ENCODE results near the gene MARCHF4.
A peak's percentile ranks its signal among the peaks of the same experiment; 100 is the strongest.

Gene MARCHF4

DNA sequence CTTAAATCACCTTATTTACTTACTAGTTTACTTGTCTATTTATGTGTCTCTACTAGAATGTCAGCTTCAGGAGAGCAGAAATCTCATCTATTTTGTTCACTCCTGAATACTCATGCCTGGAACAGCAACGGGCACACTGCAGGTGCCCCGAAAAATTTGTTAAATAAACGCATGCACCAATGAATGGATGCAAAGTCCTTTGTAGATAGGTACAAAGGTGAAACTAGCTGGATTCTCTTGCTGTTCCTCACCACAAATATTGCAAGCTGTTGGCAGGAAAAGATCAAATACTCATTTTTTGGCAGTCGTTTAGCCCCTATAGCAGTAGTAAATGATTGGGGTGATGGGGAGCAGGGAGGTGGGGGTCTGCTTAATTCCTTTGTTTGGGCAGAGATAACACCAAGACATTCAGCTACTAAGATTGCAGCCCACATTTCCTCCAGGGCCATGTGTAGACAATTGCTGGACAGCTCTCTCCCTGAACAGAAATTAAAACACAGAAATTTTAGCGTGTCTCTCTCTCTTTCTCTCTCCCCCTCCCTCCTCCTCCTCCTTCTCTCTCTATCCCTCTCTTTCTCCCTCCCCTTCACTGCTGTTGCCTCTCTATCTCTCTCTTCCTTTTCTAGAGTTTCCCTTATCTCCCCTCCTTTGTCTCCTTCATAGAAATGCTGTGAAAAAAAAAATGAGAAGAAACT, 5.4 kb downstream of the MARCHF4 start:
- no peak overlapping the region for H3K4me3 ChIP-seq (ENCODE audit: control insufficient read depth, low read depth, low read length)
- TF ChIP-seq, protein P1, sequence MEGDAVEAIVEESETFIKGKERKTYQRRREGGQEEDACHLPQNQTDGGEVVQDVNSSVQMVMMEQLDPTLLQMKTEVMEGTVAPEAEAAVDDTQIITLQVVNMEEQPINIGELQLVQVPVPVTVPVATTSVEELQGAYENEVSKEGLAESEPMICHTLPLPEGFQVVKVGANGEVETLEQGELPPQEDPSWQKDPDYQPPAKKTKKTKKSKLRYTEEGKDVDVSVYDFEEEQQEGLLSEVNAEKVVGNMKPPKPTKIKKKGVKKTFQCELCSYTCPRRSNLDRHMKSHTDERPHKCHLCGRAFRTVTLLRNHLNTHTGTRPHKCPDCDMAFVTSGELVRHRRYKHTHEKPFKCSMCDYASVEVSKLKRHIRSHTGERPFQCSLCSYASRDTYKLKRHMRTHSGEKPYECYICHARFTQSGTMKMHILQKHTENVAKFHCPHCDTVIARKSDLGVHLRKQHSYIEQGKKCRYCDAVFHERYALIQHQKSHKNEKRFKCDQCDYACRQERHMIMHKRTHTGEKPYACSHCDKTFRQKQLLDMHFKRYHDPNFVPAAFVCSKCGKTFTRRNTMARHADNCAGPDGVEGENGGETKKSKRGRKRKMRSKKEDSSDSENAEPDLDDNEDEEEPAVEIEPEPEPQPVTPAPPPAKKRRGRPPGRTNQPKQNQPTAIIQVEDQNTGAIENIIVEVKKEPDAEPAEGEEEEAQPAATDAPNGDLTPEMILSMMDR (conservative IDR thresholded peaks at IDR 0.05; ENCODE audit: control insufficient read depth, insufficient read depth, low read depth, low read length): no peak
- DNase-seq (ENCODE audit: low read depth): no peak

DNA sequence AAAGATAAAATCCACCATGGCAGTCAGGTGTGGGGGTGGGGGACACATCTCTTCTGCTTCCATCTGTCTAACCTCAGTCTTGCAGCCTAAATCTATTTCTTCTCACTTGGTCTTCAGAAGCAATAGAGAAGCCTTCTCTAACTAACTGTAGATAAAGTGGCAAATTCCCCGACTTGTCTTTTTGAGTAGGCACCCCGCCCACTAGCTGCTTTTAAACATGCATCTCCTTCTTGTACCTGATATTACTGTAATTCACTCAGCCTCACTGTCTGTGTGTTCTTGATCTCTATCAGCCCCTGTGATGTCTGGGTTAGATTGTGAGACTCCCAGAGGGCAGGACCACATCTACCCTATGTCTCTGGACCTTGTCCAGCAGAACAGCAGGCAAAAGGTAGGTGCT, 6.8 kb downstream of the MARCHF4 start:
- TF ChIP-seq, protein P1 (conservative IDR thresholded peaks at IDR 0.05; ENCODE audit: control insufficient read depth, insufficient read depth, low read depth, low read length): no peak
- no peak overlapping the region for H3K4me3 ChIP-seq (ENCODE audit: control insufficient read depth, low read depth, low read length)
- DNase-seq (ENCODE audit: low read depth): no peak

DNA sequence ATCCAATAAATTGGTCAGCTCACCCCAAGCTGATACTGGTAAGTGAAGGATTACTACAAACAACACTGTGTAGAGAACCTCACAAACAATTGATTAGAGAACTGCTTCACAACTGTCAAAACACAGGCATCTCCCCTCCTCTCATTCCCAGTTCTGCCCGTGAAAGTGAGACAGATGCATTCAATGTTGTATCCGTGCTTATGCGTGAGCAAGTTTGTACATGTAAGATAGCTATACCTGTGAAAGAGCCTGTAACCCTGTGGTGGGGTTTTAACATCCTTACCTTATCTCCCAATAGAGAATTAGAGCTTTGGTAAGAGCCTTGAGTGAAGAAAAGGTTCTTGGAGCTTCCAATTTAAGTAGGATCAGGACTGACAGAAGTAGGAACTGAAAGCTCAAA, 9.1 kb downstream of the MARCHF4 start:
- DNase-seq (ENCODE audit: low read depth): no peak
- TF ChIP-seq, protein P1 (conservative IDR thresholded peaks at IDR 0.05; ENCODE audit: control insufficient read depth, insufficient read depth, low read depth, low read length): no peak
- no peak overlapping the region for H3K4me3 ChIP-seq (ENCODE audit: control insufficient read depth, low read depth, low read length)

DNA sequence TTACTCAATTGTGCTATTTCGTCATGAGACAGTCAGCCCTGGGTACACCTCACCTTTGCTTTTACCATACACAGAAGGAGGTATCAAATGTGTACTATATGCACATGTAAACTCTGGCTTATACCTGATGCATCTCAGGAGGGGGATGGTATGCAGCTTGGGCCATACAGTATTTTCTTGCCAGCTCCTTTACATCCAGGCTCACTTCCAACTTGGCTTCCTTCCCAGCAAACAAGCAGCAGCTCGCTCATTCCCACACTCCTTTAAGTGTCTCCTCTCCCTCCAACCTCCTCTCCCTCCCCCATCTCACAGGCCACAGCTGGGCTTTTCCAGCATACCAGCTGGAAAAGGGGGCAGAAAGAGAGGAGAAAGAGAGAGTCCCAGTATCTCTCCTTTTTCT, 9.6 kb downstream of the MARCHF4 start:
- H3K4me3 ChIP-seq (ENCODE audit: control insufficient read depth, low read depth, low read length): no peak overlapping the region
- TF ChIP-seq, protein P1 (conservative IDR thresholded peaks at IDR 0.05; ENCODE audit: control insufficient read depth, insufficient read depth, low read depth, low read length): no peak
- peak; percentile 68 for DNase-seq (ENCODE audit: low read depth)

DNA sequence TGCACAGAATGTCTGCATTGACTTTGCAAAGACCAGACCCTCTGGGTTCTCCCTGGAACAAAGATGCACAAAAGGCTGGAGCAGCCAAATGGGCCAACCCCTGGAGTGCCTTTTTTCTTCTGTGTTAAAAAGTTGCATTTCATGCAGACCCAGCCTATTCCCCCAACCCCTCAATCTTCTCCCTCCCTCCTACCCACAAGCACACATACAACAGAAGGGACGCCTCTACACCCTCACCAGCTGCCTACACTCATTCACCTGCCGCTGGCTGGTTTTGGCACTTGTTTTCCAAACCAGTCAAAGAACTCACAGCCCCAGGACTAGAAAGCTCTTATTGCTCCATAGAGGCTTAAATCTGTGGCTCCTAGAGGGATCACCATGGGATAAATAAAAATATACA, 16.6 kb downstream of the MARCHF4 start:
- H3K4me3 ChIP-seq (ENCODE audit: control insufficient read depth, low read depth, low read length): no peak overlapping the region
- TF ChIP-seq, protein P1 (conservative IDR thresholded peaks at IDR 0.05; ENCODE audit: control insufficient read depth, insufficient read depth, low read depth, low read length): no peak
- no peak for DNase-seq (ENCODE audit: low read depth)

DNA sequence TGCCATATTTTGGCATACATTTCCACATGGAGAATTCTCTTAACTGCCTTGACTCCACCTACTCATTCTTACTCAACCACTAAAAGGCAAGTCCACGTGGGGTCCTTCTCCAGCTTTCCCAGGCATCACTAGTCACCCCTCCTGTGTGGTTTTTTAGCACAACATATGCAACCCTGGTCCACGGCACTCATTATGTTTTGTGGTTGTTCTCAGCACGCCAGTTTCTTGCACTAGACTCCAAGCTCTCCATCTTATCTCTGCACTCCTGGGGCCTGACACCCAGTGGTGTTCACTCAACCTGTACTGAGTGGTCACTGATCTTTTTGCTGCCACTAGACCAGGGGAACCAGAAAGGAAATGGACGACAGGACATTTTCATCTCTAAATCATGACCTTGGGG, 18.0 kb downstream of the MARCHF4 start:
- TF ChIP-seq, protein P1 (conservative IDR thresholded peaks at IDR 0.05; ENCODE audit: control insufficient read depth, insufficient read depth, low read depth, low read length): no peak

More for the DNA sequence above, 18.0 kb downstream of the MARCHF4 start:
- peak; percentile 62 for DNase-seq (ENCODE audit: low read depth)
- H3K4me3 ChIP-seq (ENCODE audit: control insufficient read depth, low read depth, low read length): no peak overlapping the region

All from fibroblast of mammary gland (primary cell).